Right lobe of liver (tissue), 4 donors: ENCODE measurements around the gene RBM22.

ENCODE experiments used
- POLR2A ChIP-seq: fragments of 450-650 bp; IDR thresholded peaks from one replicate; pipeline ENCODE4 v1.6.1; 2017; ENCODE audit warnings: antibody characterized with exemption, mild to moderate bottlenecking
- TF ChIP-seq, protein P1 (sequence below), 4 donors: fragments of 200-600 bp in 3 of 4; fragments of 450-650 bp in 1 of 4; IDR thresholded peaks; one replicate each; pipeline versions ENCODE4 v1.5.1 to v1.8.0; 2016 to 2022; ENCODE audit warnings: antibody characterized with exemption in 4 of 4, mild to moderate bottlenecking in 2 of 4
- donor health status: DM: no; HTN: no; CAD: no.
- donor health status: DM: no; HTN: no; CAD: no.
- donor health status: DM: no; HTN: yes; CAD: no.

DNA sequence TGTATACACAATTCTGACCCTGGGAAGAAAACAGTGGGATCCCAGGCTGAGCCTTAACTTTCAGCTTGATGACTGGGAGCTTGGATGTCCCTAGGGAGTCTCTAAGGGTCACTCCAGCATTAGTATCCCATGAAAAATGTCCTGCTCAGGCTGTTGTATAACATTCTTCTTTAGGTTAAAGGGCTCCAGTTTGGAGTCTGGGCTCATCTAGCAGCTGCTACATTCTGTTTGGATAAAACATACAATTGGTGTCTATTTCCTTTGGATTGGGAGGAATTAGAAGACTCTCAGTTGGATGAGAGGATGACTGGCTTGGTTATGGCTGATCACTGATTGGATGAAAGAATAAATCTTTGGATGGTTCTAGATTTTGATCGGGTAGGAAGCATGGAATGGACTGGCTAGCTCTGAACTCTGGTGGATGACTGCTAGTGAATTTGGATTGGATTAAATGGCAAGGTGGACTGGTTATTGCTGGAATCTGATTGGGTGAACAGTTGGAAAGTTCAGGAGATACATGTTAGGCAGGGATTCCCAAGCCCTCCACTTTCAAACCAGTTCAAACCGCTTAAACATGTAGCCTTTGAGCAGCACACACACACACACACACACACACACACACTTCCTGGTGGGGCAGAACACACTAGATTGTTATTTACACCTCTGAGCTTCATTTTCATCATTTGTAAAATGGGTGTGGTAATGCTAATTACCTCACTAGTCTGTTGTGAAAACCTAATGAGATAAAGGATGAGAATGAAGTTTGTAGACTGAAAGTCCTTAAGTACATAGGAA is 46.9 kb downstream of the RBM22 start:
- TF ChIP-seq POLR2A, result no peak
- TF ChIP-seq, protein P1, sequence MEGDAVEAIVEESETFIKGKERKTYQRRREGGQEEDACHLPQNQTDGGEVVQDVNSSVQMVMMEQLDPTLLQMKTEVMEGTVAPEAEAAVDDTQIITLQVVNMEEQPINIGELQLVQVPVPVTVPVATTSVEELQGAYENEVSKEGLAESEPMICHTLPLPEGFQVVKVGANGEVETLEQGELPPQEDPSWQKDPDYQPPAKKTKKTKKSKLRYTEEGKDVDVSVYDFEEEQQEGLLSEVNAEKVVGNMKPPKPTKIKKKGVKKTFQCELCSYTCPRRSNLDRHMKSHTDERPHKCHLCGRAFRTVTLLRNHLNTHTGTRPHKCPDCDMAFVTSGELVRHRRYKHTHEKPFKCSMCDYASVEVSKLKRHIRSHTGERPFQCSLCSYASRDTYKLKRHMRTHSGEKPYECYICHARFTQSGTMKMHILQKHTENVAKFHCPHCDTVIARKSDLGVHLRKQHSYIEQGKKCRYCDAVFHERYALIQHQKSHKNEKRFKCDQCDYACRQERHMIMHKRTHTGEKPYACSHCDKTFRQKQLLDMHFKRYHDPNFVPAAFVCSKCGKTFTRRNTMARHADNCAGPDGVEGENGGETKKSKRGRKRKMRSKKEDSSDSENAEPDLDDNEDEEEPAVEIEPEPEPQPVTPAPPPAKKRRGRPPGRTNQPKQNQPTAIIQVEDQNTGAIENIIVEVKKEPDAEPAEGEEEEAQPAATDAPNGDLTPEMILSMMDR (IDR thresholded peaks at IDR 0.05), result no peak
